SK-N-SH treated with all-trans-retinoic acid at 6 μM for 48 hours (cell line): ENCODE data around the gene MED16.

Source experiments
- ARNTL ChIP-seq: fragments of 450-650 bp; formaldehyde crosslinking; IDR thresholded peaks from 2 replicates; pipeline ENCODE4 v1.5.0; 2020; ENCODE audit warnings: low read depth, mild to moderate bottlenecking, moderate library complexity, borderline replicate concordance
- BACH2 ChIP-seq: fragments of 250-450 bp; sonication (Bioruptor Pico); IDR thresholded peaks from 2 replicates; pipeline ENCODE4 v1.9.0; 2021; ENCODE audit warnings: mild to moderate bottlenecking, borderline replicate concordance
- CSDC2 ChIP-seq: fragments of 250-450 bp; sonication (Bioruptor Pico); IDR thresholded peaks from 2 replicates; pipeline ENCODE4 v1.5.0; 2020; ENCODE audit warnings: mild to moderate bottlenecking, moderate library complexity
- POU6F1 ChIP-seq: fragments of 250-450 bp; sonication (Bioruptor Pico); IDR thresholded peaks from 2 replicates; pipeline ENCODE4 v1.8.0; 2021; ENCODE audit warnings: low read depth, mild to moderate bottlenecking, moderate library complexity, borderline replicate concordance
- RARB ChIP-seq: fragments of 250-450 bp; sonication (Bioruptor Pico); IDR thresholded peaks from 2 replicates; pipeline ENCODE4 v1.8.0; 2021; ENCODE audit warnings: mild to moderate bottlenecking, moderate library complexity
- TCF4 ChIP-seq: fragments of 250-450 bp; sonication (Bioruptor Pico); IDR thresholded peaks from 2 replicates; pipeline ENCODE4 v1.8.0; 2021; ENCODE audit warnings: mild to moderate bottlenecking, moderate library complexity, borderline replicate concordance
- ZC3H10 ChIP-seq: fragments of 250-450 bp; sonication (Bioruptor Pico); IDR thresholded peaks from 2 replicates; pipeline ENCODE4 v1.5.1; 2021; ENCODE audit warnings: mild to moderate bottlenecking, moderate library complexity
- ZFP3 ChIP-seq: fragments of 250-450 bp; sonication (Bioruptor Pico); IDR thresholded peaks from 2 replicates; pipeline ENCODE4 v1.5.0; 2020; ENCODE audit warnings: mild to moderate bottlenecking, moderate library complexity
- ZNF565 ChIP-seq: fragments of 450-650 bp; formaldehyde crosslinking; conservative IDR thresholded peaks from 2 replicates; pipeline ENCODE4 v1.5.0; 2020; ENCODE audit warnings: low read depth, mild to moderate bottlenecking, moderate library complexity

- no peak for TF ChIP-seq ZC3H10 (CRISPR knock-in tag)
- TF ChIP-seq RARB (CRISPR knock-in tag) = no peak
- TF ChIP-seq ZFP3 = no peak
- TF ChIP-seq TCF4 = no peak
- no peak for TF ChIP-seq ZNF565 (CRISPR knock-in tag)
- no peak for TF ChIP-seq POU6F1 (CRISPR knock-in tag)
- TF ChIP-seq ARNTL (CRISPR knock-in tag) = no peak
- no peak for TF ChIP-seq CSDC2 (CRISPR knock-in tag)
- no peak for TF ChIP-seq BACH2 (CRISPR knock-in tag)
These were observed 34.7 kb downstream of the MED16 start for GRCh38 chr19:858284-858683.
